ENCODE measurements around the gene ALOX12B.
A peak's percentile ranks its signal among the peaks of the same experiment; 100 is the strongest.
"Not testable (repeated sequence)": the region's sequence is repeated elsewhere in the genome, so short reads cannot be mapped to it uniquely, and the experiment has no call there.

Gene ALOX12B

GRCh38 chr17:8063761-8064534 is 23.6 kb downstream of the ALOX12B start:
- no peak for DNase-seq

GRCh38 chr17:8062807-8063483 is 24.6 kb downstream of the ALOX12B start:
- peak; percentile 33 for DNase-seq

- no peak for DNase-seq
Observed at GRCh38 chr17:8062435-8062806, 25.1 kb downstream of the ALOX12B start.

GRCh38 chr17:8061851-8062250 is 25.7 kb downstream of the ALOX12B start:
- DNase-seq: not testable (repeated sequence)

- peak; percentile 51 for DNase-seq
Observed at GRCh38 chr17:8060274-8060673, 27.2 kb downstream of the ALOX12B start.

- DNase-seq: no peak
Observed at GRCh38 chr17:8059131-8059530, 28.4 kb downstream of the ALOX12B start.

- peak; percentile 61 for DNase-seq
Observed at GRCh38 chr17:8057691-8058114, 29.8 kb downstream of the ALOX12B start.

- no peak for DNase-seq
Observed at GRCh38 chr17:8056976-8057625, 30.4 kb downstream of the ALOX12B start.

- DNase-seq: no peak
Observed at GRCh38 chr17:8056232-8056975, 31.1 kb downstream of the ALOX12B start.

GRCh38 chr17:8055851-8056231 is 31.7 kb downstream of the ALOX12B start:
- DNase-seq: no peak

- no peak for DNase-seq
Observed at GRCh38 chr17:8053600-8053999, 33.9 kb downstream of the ALOX12B start.

GRCh38 chr17:8052256-8053252 is 35.0 kb downstream of the ALOX12B start:
- no peak for DNase-seq

GRCh38 chr17:8051831-8052230 is 35.7 kb downstream of the ALOX12B start:
- DNase-seq: no peak

- no peak for DNase-seq
Observed at GRCh38 chr17:8048736-8049135, 38.8 kb downstream of the ALOX12B start.

GRCh38 chr17:8048236-8048635 is 39.3 kb downstream of the ALOX12B start:
- no peak for DNase-seq

GRCh38 chr17:8047769-8048110 is 39.8 kb downstream of the ALOX12B start:
- DNase-seq: no peak

- DNase-seq: no peak
Observed at GRCh38 chr17:8046929-8047768, 40.4 kb downstream of the ALOX12B start.

- no peak for DNase-seq
Observed at GRCh38 chr17:8046306-8046928, 41.1 kb downstream of the ALOX12B start.

GRCh38 chr17:8044819-8045810 is 42.4 kb downstream of the ALOX12B start:
- no peak for DNase-seq
